ENCODE measurements around the gene CHD9.

CHD9 gene

DNA sequence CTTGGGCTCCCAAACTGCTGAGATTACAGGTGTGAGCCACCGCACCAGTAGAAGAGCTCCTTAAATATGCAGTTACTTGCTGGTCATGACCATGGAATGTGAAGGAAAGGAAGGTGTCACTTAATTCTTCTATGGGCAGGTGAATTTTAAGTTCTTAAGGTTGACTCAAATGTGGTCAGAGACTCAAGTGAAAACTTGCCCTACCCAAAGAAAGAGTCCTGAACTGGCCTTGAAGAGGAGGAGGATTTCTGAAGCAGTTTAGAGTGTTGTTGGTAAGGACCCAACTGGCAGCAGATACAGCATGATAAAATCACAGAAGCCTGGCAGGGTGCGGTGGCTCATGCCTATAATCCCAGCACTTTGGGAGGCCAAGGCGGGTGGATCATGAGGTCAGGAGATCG is 29.4 kb downstream of the CHD9 start:
- no peaks in the 10 kb centered on the region for H3K9me3 ChIP-seq (ENCODE audit: low read length)
- peaks cover 7% of the 10 kb centered on the region for H3K79me2 ChIP-seq (ENCODE audit: insufficient read depth, low read length)
- no peaks in the 10 kb centered on the region for H3K9me2 ChIP-seq (ENCODE audit: low read depth, low read length)
- TF ChIP-seq, protein P1, sequence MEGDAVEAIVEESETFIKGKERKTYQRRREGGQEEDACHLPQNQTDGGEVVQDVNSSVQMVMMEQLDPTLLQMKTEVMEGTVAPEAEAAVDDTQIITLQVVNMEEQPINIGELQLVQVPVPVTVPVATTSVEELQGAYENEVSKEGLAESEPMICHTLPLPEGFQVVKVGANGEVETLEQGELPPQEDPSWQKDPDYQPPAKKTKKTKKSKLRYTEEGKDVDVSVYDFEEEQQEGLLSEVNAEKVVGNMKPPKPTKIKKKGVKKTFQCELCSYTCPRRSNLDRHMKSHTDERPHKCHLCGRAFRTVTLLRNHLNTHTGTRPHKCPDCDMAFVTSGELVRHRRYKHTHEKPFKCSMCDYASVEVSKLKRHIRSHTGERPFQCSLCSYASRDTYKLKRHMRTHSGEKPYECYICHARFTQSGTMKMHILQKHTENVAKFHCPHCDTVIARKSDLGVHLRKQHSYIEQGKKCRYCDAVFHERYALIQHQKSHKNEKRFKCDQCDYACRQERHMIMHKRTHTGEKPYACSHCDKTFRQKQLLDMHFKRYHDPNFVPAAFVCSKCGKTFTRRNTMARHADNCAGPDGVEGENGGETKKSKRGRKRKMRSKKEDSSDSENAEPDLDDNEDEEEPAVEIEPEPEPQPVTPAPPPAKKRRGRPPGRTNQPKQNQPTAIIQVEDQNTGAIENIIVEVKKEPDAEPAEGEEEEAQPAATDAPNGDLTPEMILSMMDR (IDR thresholded peaks at IDR 0.05; ENCODE audit: low read length) = no peak
- no peak for TF ChIP-seq EZH2 (IDR thresholded peaks at IDR 0.05; ENCODE audit: borderline replicate concordance, low read length)
- H3K4me2 ChIP-seq (ENCODE audit: low read length) = no peak overlapping the region
- no peaks in the 10 kb centered on the region for H3F3A ChIP-seq (ENCODE audit: insufficient read depth, low read length)
- H4K20me1 ChIP-seq (ENCODE audit: insufficient read depth, low read length) = no peaks in the 10 kb centered on the region
- no peak overlapping the region for H2AFZ ChIP-seq (ENCODE audit: low read length)
- H3K36me3 ChIP-seq (ENCODE audit: insufficient read depth, low read length) = no peaks in the 10 kb centered on the region; the same call in 1 of the 2 replicates
- no peaks in the 10 kb centered on the region for H3K27me3 ChIP-seq (ENCODE audit: insufficient read depth, low read length)
- H3K9ac ChIP-seq (ENCODE audit: low read length) = no peak overlapping the region
- H3K4me3 ChIP-seq (ENCODE audit: low read depth, low read length, poor library complexity, severe bottlenecking) = no peak overlapping the region
- H3K27ac ChIP-seq (ENCODE audit: low read depth, low read length, poor library complexity, severe bottlenecking) = no peak overlapping the region
- H3K4me1 ChIP-seq (ENCODE audit: insufficient read depth, low read length, severe bottlenecking) = peaks cover 22% of the 10 kb centered on the region

DNA sequence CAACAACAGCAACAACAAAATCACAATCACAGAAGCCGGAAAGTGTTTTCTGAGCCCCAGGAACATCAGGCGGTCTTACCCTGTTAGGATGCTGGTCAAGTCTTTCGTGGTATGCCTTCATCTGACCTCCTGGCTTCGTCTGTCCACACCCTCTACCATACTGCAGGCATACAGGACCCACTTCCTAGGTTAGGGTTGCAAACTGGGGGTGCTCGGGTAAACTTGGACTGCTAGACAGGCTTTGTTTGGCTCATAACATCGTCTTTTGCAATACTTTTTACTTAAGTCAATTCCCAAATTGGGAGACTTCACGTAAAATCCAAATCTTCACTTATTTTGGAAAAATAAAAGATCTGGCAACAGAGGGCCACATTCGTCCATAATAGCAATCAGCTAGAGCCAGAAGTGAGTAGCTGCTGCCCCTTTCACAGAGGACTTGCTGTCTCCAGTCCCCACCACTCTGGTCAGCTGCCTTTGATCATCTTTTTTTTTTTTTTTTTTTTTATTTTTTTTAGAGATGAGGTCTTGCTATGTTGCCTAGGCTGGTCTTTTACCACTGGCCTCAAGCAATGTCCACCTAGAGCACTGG is 30.0 kb downstream of the CHD9 start:
- H3K27me3 ChIP-seq (ENCODE audit: insufficient read depth, low read length) = no peaks in the 10 kb centered on the region
- peaks cover 7% of the 10 kb centered on the region for H3K79me2 ChIP-seq (ENCODE audit: insufficient read depth, low read length)
- no peak overlapping the region for H3K27ac ChIP-seq (ENCODE audit: low read depth, low read length, poor library complexity, severe bottlenecking)
- H3K4me1 ChIP-seq (ENCODE audit: insufficient read depth, low read length, severe bottlenecking) = peaks cover 24% of the 10 kb centered on the region
- no peaks in the 10 kb centered on the region for H3K9me3 ChIP-seq (ENCODE audit: low read length)
- H3K4me3 ChIP-seq (ENCODE audit: low read depth, low read length, poor library complexity, severe bottlenecking) = no peak overlapping the region
- TF ChIP-seq EZH2 (IDR thresholded peaks at IDR 0.05; ENCODE audit: borderline replicate concordance, low read length) = no peak
- TF ChIP-seq, protein P1 (IDR thresholded peaks at IDR 0.05; ENCODE audit: low read length) = no peak
- H3K36me3 ChIP-seq (ENCODE audit: insufficient read depth, low read length) = no peaks in the 10 kb centered on the region; the same call in 1 of the 2 replicates
- H3F3A ChIP-seq (ENCODE audit: insufficient read depth, low read length) = no peaks in the 10 kb centered on the region
- H3K4me2 ChIP-seq (ENCODE audit: low read length) = no peak overlapping the region
- no peak overlapping the region for H2AFZ ChIP-seq (ENCODE audit: low read length)
- no peak overlapping the region for H3K9ac ChIP-seq (ENCODE audit: low read length)
- no peaks in the 10 kb centered on the region for H4K20me1 ChIP-seq (ENCODE audit: insufficient read depth, low read length)
- H3K9me2 ChIP-seq (ENCODE audit: low read depth, low read length) = no peaks in the 10 kb centered on the region

DNA sequence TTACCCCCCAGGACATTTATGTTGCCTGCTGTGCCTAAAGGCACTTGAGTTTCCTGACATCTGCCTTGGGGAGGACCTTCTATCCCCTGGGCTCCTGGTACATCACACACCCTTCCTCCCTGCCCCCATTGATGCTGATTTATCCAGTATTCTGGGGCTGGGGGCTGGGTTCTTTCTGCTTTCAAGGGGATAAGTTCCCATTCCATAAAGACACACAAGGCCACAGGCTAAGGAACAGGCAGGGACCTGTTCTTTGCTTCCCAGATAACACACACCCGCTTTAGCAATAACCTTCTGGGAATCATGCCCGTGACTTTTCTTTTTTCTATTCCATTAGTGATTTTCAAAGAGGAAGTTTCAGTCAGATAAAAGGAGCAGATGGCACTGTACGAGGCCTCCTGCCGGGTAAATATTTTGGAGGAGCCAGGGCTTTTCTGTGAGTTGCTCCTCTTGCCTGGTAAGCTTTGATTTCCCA is 30.6 kb downstream of the CHD9 start:
- Histone ChIP-seq H3K27ac (ENCODE audit: low read depth, low read length, poor library complexity, severe bottlenecking) (no peak overlapping the region), H4K20me1 (ENCODE audit: insufficient read depth, low read length) (no peaks in the 10 kb centered on the region), H3K4me2 (ENCODE audit: low read length) (no peak overlapping the region), H3K36me3 (ENCODE audit: insufficient read depth, low read length) (no peaks in the 10 kb centered on the region; the same call in 1 of the 2 replicates), H3K27me3 (ENCODE audit: insufficient read depth, low read length) (no peaks in the 10 kb centered on the region), H2AFZ (ENCODE audit: low read length) (no peak overlapping the region), H3K9me3 (ENCODE audit: low read length) (no peaks in the 10 kb centered on the region), H3K9me2 (ENCODE audit: low read depth, low read length) (no peaks in the 10 kb centered on the region), H3K4me1 (ENCODE audit: insufficient read depth, low read length, severe bottlenecking) (peaks cover 29% of the 10 kb centered on the region), H3K4me3 (ENCODE audit: low read depth, low read length, poor library complexity, severe bottlenecking) (no peak overlapping the region), H3K9ac (ENCODE audit: low read length) (no peak overlapping the region), H3K79me2 (ENCODE audit: insufficient read depth, low read length) (peaks cover 7% of the 10 kb centered on the region), H3F3A (ENCODE audit: insufficient read depth, low read length) (no peaks in the 10 kb centered on the region)
- no peak for TF ChIP-seq EZH2 (IDR thresholded peaks at IDR 0.05; ENCODE audit: borderline replicate concordance, low read length)
- TF ChIP-seq, protein P1 (IDR thresholded peaks at IDR 0.05; ENCODE audit: low read length) = no peak

Measured in OCI-LY1 (cell line).